T follicular helper cell (primary cell): Measurements from ENCODE around the gene AOAH.
"Not testable (repeated sequence)": the region's sequence is repeated elsewhere in the genome, so short reads cannot be mapped to it uniquely, and the experiment has no call there.

ENCODE experiments used
- DNase-seq: peaks from one replicate; pipeline ENCODE4 v3.0.0-alpha.2; 2020; ENCODE audit warnings: low read depth

AOAH gene

GRCh38 chr7:36507475-36508440 lies 216.5 kb downstream of the AOAH start:
- DNase-seq, result no peak

- no peak for DNase-seq
These were observed 217.5 kb downstream of the AOAH start for GRCh38 chr7:36506820-36507219.

GRCh38 chr7:36506130-36506798 lies 218.0 kb downstream of the AOAH start:
- DNase-seq, result no peak

- not testable (repeated sequence) for DNase-seq
These were observed 219.7 kb downstream of the AOAH start for GRCh38 chr7:36504617-36505016.

- not testable (repeated sequence) for DNase-seq
These were observed 220.1 kb downstream of the AOAH start for GRCh38 chr7:36504216-36504615.

GRCh38 chr7:36497775-36498174 lies 226.5 kb downstream of the AOAH start:
- DNase-seq, result no peak

- not testable (repeated sequence) for DNase-seq
These were observed 227.1 kb downstream of the AOAH start for GRCh38 chr7:36497176-36497575.

- DNase-seq, result no peak
These were observed 227.7 kb downstream of the AOAH start for GRCh38 chr7:36496576-36496975.

- DNase-seq, result no peak
These were observed 233.0 kb downstream of the AOAH start for GRCh38 chr7:36491317-36491716.

GRCh38 chr7:36490419-36490830 lies 233.9 kb downstream of the AOAH start:
- DNase-seq, result no peak

GRCh38 chr7:36488672-36489071 lies 235.6 kb downstream of the AOAH start:
- DNase-seq, result not testable (repeated sequence)

- DNase-seq, result peak; percentile 16
These were observed 236.4 kb downstream of the AOAH start for GRCh38 chr7:36487756-36488336.

GRCh38 chr7:36486336-36486735 lies 238.0 kb downstream of the AOAH start:
- DNase-seq, result no peak

- DNase-seq, result no peak
These were observed 240.0 kb downstream of the AOAH start for GRCh38 chr7:36484265-36484664.

GRCh38 chr7:36483853-36484252 lies 240.4 kb downstream of the AOAH start:
- DNase-seq, result not testable (repeated sequence)

GRCh38 chr7:36478745-36479144 lies 245.5 kb downstream of the AOAH start:
- no peak for DNase-seq

- no peak for DNase-seq
These were observed 248.9 kb downstream of the AOAH start for GRCh38 chr7:36475381-36475780.

- no peak for DNase-seq
These were observed 249.3 kb downstream of the AOAH start for GRCh38 chr7:36475011-36475342.

- no peak for DNase-seq
These were observed 249.8 kb downstream of the AOAH start for GRCh38 chr7:36474283-36475010.

- no peak for DNase-seq
These were observed 250.6 kb downstream of the AOAH start for GRCh38 chr7:36473454-36474282.

- no peak for DNase-seq
These were observed 252.1 kb downstream of the AOAH start for GRCh38 chr7:36472141-36472729.
